IMR-90 (cell line): ENCODE data around the gene GATD1. TPM values are rescaled to one million over a fixed set of nuclear protein-coding genes. Genes with fewer than 3 reads are reported as not detected.

Experiments used
- ATAC-seq: fragments of 200-7000 bp; cut with Tn5 transposase; 2 replicates; pipeline ENCODE4 v1.9.1; 2020; ENCODE audit warnings: low read depth, mild to moderate bottlenecking, moderate library complexity
- BruUV-seq: library from RNA; stranded (reverse); fragments of 400-500 nt; replicated peaks from 2 replicates; lab custom pipeline; 2021; lab: Mats Ljungman, UMichigan
- CTCF ChIA-PET: fragments of 300-600 bp; formaldehyde crosslinking; extraction: SDS; loops from one replicate; lab custom pipeline; 2021; ENCODE audit warnings: antibody characterized with exemption; lab: Yijun Ruan, JAX
- POLR2A ChIA-PET: fragments of 300-600 bp; sonication (Branson Sonifier 250); formaldehyde crosslinking; loops from one replicate; lab custom pipeline; 2022; ENCODE audit warnings: antibody characterized with exemption; ENCODE audit not compliant: unreplicated experiment; lab: Charles Lee
- DNase-seq: peaks from one replicate; pipeline ENCODE4 v3.0.0; 2013
- H2AFZ ChIP-seq: replicated peaks from 2 replicates; pipeline ENCODE3; 2013; ENCODE audit warnings: low read length, mild to moderate bottlenecking; ENCODE audit not compliant: poor library complexity
- H2AK5ac ChIP-seq: 2 replicates; pipeline ENCODE4 v1.6.1; 2013; ENCODE audit warnings: low read depth, low read length, inconsistent platforms
- H2AK9ac ChIP-seq: replicated peaks from 2 replicates; pipeline ENCODE3; 2013; ENCODE audit warnings: mild to moderate bottlenecking, low read depth, low read length, moderate library complexity; ENCODE audit not compliant: poor library complexity
- H2BK120ac ChIP-seq: 2 replicates; pipeline ENCODE4 v1.6.1; 2013; ENCODE audit warnings: low read depth, low read length, inconsistent platforms
- H2BK15ac ChIP-seq: 3 replicates; pipeline ENCODE4 v1.6.1; 2013; ENCODE audit warnings: low read depth, low read length, inconsistent platforms
- H2BK20ac ChIP-seq: 2 replicates; pipeline ENCODE4 v1.6.1; 2013; ENCODE audit warnings: low read depth, mild to moderate bottlenecking, inconsistent platforms, low read length, moderate library complexity
- H2BK5ac ChIP-seq: 2 replicates; pipeline ENCODE4 v1.6.1; 2013; ENCODE audit warnings: mild to moderate bottlenecking, low read depth, low read length, inconsistent platforms; ENCODE audit not compliant: poor library complexity, severe bottlenecking
- H3K14ac ChIP-seq: replicated peaks from 2 replicates; pipeline ENCODE4 v1.6.1; 2013; ENCODE audit warnings: low read depth, low read length, inconsistent platforms
- H3K18ac ChIP-seq: 2 replicates; pipeline ENCODE4 v1.6.1; 2013; ENCODE audit warnings: low read depth, low read length, control low read depth
- H3K23ac ChIP-seq: 2 replicates; pipeline ENCODE4 v1.6.1; 2013; ENCODE audit warnings: low read depth, low read length, inconsistent platforms
- H3K27ac ChIP-seq: 2 replicates; pipeline ENCODE4 v1.5.1; 2013; ENCODE audit warnings: mild to moderate bottlenecking, control low read depth, low read length; ENCODE audit not compliant: insufficient read depth
- H3K27me3 ChIP-seq: 2 replicates; pipeline ENCODE4 v1.6.1; 2013; ENCODE audit warnings: low read length; ENCODE audit not compliant: control insufficient read depth, insufficient read depth
- H3K36me3 ChIP-seq: 2 replicates; pipeline ENCODE4 v1.6.1; 2013; ENCODE audit warnings: low read length, mixed read lengths; ENCODE audit not compliant: control insufficient read depth, insufficient read depth
- H3K4ac ChIP-seq: 2 replicates; pipeline ENCODE4 v1.6.1; 2013; ENCODE audit warnings: low read depth, low read length, inconsistent platforms
- H3K4me1 ChIP-seq: 2 replicates; pipeline ENCODE4 v1.6.1; 2013; ENCODE audit warnings: low read length, mixed read lengths; ENCODE audit not compliant: control insufficient read depth, insufficient read depth
- H3K4me2 ChIP-seq: 2 replicates; pipeline ENCODE4 v1.6.1; 2013; ENCODE audit warnings: low read depth, mild to moderate bottlenecking, control low read depth, low read length, moderate library complexity
- H3K4me3 ChIP-seq: 2 replicates; pipeline ENCODE4 v1.5.1; 2013; ENCODE audit warnings: low read depth, mild to moderate bottlenecking, control low read depth, low read length, moderate library complexity; ENCODE audit not compliant: insufficient read depth
- H3K56ac ChIP-seq: 2 replicates; pipeline ENCODE4 v1.6.1; 2013; ENCODE audit warnings: low read length, inconsistent platforms; ENCODE audit not compliant: insufficient read depth; ENCODE audit errors: extremely low read depth
- H3K79me1 ChIP-seq, 2 experiments: 2 replicates each; pipeline ENCODE4 v1.6.1; 2013; ENCODE audit warnings: low read length in 2 of 2, inconsistent platforms in 1 of 2, low read depth in 1 of 2
- H3K9ac ChIP-seq: 2 replicates; pipeline ENCODE4 v1.6.1; 2013; ENCODE audit warnings: low read depth, low read length, control low read depth
- H3K9me1 ChIP-seq: 2 replicates; pipeline ENCODE4 v1.6.1; 2013; ENCODE audit warnings: low read length, inconsistent platforms; ENCODE audit not compliant: insufficient read depth
- H3K9me3 ChIP-seq: 2 replicates; pipeline ENCODE4 v1.6.1; 2013; ENCODE audit warnings: low read length; ENCODE audit not compliant: control insufficient read depth, insufficient read depth
- H4K20me1 ChIP-seq: 2 replicates; pipeline ENCODE4 v1.6.1; 2013; ENCODE audit warnings: low read length, inconsistent platforms; ENCODE audit not compliant: insufficient read depth
- H4K5ac ChIP-seq: 2 replicates; pipeline ENCODE4 v1.6.1; 2013; ENCODE audit warnings: mild to moderate bottlenecking, low read depth, low read length, control low read depth
- H4K8ac ChIP-seq, 2 experiments: 2 replicates each; pipeline ENCODE4 v1.6.1; 2013; ENCODE audit warnings: low read depth in 2 of 2, low read length in 2 of 2, control low read depth in 1 of 2, inconsistent platforms in 1 of 2
- H4K91ac ChIP-seq: 2 replicates; pipeline ENCODE4 v1.6.1; 2013; ENCODE audit warnings: low read depth, low read length, inconsistent platforms; ENCODE audit not compliant: insufficient read depth
- CEBPB ChIP-seq: IDR thresholded peaks from 2 replicates; pipeline ENCODE4 v1.6.1; 2012; ENCODE audit warnings: low read depth, low read length, improper control_type of control experiment
- CHD1 ChIP-seq: IDR thresholded peaks from 2 replicates; pipeline ENCODE4 v1.6.1; 2012; ENCODE audit warnings: low read depth, low read length, improper control_type of control experiment
- ELK1 ChIP-seq: fragments of 150-350 bp; IDR thresholded peaks from 2 replicates; pipeline ENCODE4 v1.6.1; 2016; ENCODE audit warnings: low read depth, mild to moderate bottlenecking, low read length, moderate library complexity, borderline replicate concordance
- MAFK ChIP-seq: IDR thresholded peaks from 2 replicates; pipeline ENCODE4 v1.6.1; 2012; ENCODE audit warnings: low read depth, low read length, improper control_type of control experiment
- MAZ ChIP-seq: IDR thresholded peaks from 2 replicates; pipeline ENCODE4 v1.6.1; 2012; ENCODE audit warnings: low read depth, mild to moderate bottlenecking, low read length, improper control_type of control experiment, moderate library complexity, borderline replicate concordance
- MXI1 ChIP-seq: IDR thresholded peaks from 2 replicates; pipeline ENCODE4 v1.6.1; 2012; ENCODE audit warnings: low read depth, mild to moderate bottlenecking, low read length, moderate library complexity, borderline replicate concordance
- RCOR1 ChIP-seq: IDR thresholded peaks from 2 replicates; pipeline ENCODE4 v1.6.1; 2012; ENCODE audit warnings: mild to moderate bottlenecking, low read length, improper control_type of control experiment; ENCODE audit not compliant: insufficient replicate concordance
- RFX5 ChIP-seq: IDR thresholded peaks from 2 replicates; pipeline ENCODE4 v1.8.0; 2012; ENCODE audit warnings: low read depth, mild to moderate bottlenecking, low read length, moderate library complexity
- SMC3 ChIP-seq: fragments of 150-350 bp; IDR thresholded peaks from 2 replicates; pipeline ENCODE4 v1.6.1; 2016; ENCODE audit warnings: low read depth, mild to moderate bottlenecking, antibody characterized with exemption, low read length, moderate library complexity
- WGBS, 2 experiments: methylation state at CpG; one replicate each; pipeline versions ENCODE4 v1.1.5 to v1.1.7; 2013; ENCODE audit warnings: missing lambda C conversion rate in 2 of 2; ENCODE audit not compliant: insufficient read length in 1 of 2; ENCODE audit errors: extremely low coverage in 2 of 2; 5-methylcytosine and 5-hydroxymethylcytosine counted together
- dilution Hi-C: fragments of 300-500 bp; cut with HindIII; formaldehyde crosslinking; loops from one replicate; pipeline ENCODE4 v1.14.3; 2018; ENCODE audit warnings: low sequenced_read_pairs; ENCODE audit not compliant: unreplicated experiment
- in situ Hi-C: fragments of 300-500 bp; cut with MboI; formaldehyde crosslinking; loops from 3 replicates; pipeline ENCODE4 v1.14.3; 2019; ENCODE audit warnings: low sequenced_read_pairs, inconsistent platforms, mixed read lengths
- intact Hi-C: fragments of 100-400 bp; cut with micrococcal nuclease; formaldehyde crosslinking; loops from 2 replicates; pipeline ENCODE4 v1.10.0; 2022
- polyA plus RNA-seq, 3 experiments: library from polyadenylated mRNA; depleted of rRNA; stranded (reverse); fragments of >200 nt; gene quantifications; 2 replicates each; pipeline ENCODE4 v1.2.3, GENCODE V29; 2012; ENCODE audit warnings: low replicate concordance in 1 of 3
- total RNA-seq: library from RNA; depleted of rRNA; stranded (reverse); fragments of >200 nt; gene quantifications from 2 replicates; pipeline ENCODE4 v1.2.3, GENCODE V29; 2012
- TF ChIP-seq, protein P1 (sequence below): fragments of 150-350 bp; IDR thresholded peaks from 2 replicates; pipeline ENCODE4 v1.6.1; 2017; ENCODE audit warnings: mild to moderate bottlenecking, antibody characterized with exemption, low read length, low read depth
- TF ChIP-seq, protein P2 (sequence below): conservative IDR thresholded peaks from 2 replicates; pipeline ENCODE4 v1.5.1; 2012; ENCODE audit warnings: mild to moderate bottlenecking, low read depth, low read length, improper control_type of control experiment

GATD1 gene
- total and polyA plus RNA-seq, 2 of the 4 experiments (the other 2 are of a cell fraction) = 3.0 to 52.5 TPM

DNA sequence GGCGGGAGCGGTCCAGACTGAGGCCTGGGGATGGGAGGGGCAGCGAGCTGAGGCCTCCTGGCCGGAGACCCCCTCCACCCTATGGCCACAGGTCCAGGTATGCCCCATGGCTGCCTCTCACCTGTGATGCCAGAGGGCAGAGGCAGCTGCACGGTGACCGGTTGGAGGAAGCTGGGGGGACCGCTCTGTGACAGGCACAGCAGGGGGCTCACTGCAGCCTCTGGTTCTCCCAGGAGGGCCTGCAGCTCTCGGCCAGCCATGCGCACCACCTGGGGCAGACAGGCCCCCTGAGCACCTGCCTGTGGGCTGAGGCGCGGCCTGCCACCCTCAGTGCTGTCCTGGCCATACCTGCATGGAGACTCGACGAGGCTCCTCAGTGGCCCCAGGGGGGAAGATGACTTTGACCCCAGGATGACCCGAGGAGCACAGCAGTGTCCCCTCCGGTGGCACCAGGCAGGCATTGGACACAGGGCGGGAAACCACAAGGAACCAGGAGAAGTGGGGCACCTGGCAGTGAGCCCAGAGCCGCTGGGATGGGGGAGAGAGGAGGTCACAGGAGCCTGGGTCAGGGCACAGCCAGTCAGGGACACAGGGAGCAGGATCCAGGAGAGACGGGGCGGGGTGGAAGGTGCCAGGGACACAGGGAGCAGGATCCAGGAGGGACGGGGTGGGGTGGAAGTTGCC is 24.0 kb upstream of the GATD1 start:
- ATAC-seq (no peak), DNase-seq (no peak)
- Histone ChIP-seq H4K5ac (no peak overlapping the region), H3K27me3 (no peaks in the 10 kb centered on the region), H3K79me1 (peaks cover 2 to 34% of the 10 kb centered on the region in 2 experiments; a peak in 3 of 4 replicates), H3K18ac (no peak overlapping the region), H3K9me3 (no peaks in the 10 kb centered on the region), H3K14ac (no peak overlapping the region), H2BK5ac (no peak overlapping the region), H2BK120ac (no peak overlapping the region), H4K91ac (no peak overlapping the region), H2AK9ac (no peak overlapping the region), H3K9ac (no peak overlapping the region), H3K56ac (no peak overlapping the region), H2AK5ac (no peak overlapping the region), H3K4me1 (peaks cover 25% of the 10 kb centered on the region), H2BK15ac (no peak overlapping the region), H3K9me1 (peaks cover 3% of the 10 kb centered on the region; the same call in 1 of the 2 replicates), H4K8ac (no peak overlapping the region), H2BK20ac (no peak overlapping the region), H3K36me3 (peaks cover 26% of the 10 kb centered on the region), H4K20me1 (peaks cover 17% of the 10 kb centered on the region), H3K4ac (no peak overlapping the region), H3K27ac (no peak overlapping the region), H3K23ac (no peak overlapping the region), H2AFZ (no peak overlapping the region), H3K4me2 (no peak overlapping the region), H3K4me3 (no peak overlapping the region)
- in situ Hi-C loops (no loop called here), dilution Hi-C loops (no loop called here), intact Hi-C loops (no loop called here)
- CTCF ChIA-PET = no interaction called here
- 98% methylated on average over 9 of the region's 20 CpGs; no CpG with 5 or more reads in 1 of the 2 experiments for WGBS, 2 experiments
- BruUV-seq = no TSS peak
- TF ChIP-seq SMC3 = no peak
- TF ChIP-seq ELK1 = no peak
- TF ChIP-seq MAZ = no peak
- TF ChIP-seq CHD1 = no peak
- TF ChIP-seq, protein P1, sequence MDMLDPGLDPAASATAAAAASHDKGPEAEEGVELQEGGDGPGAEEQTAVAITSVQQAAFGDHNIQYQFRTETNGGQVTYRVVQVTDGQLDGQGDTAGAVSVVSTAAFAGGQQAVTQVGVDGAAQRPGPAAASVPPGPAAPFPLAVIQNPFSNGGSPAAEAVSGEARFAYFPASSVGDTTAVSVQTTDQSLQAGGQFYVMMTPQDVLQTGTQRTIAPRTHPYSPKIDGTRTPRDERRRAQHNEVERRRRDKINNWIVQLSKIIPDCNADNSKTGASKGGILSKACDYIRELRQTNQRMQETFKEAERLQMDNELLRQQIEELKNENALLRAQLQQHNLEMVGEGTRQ = no peak
- no peak for TF ChIP-seq MAFK
- TF ChIP-seq, protein P2, sequence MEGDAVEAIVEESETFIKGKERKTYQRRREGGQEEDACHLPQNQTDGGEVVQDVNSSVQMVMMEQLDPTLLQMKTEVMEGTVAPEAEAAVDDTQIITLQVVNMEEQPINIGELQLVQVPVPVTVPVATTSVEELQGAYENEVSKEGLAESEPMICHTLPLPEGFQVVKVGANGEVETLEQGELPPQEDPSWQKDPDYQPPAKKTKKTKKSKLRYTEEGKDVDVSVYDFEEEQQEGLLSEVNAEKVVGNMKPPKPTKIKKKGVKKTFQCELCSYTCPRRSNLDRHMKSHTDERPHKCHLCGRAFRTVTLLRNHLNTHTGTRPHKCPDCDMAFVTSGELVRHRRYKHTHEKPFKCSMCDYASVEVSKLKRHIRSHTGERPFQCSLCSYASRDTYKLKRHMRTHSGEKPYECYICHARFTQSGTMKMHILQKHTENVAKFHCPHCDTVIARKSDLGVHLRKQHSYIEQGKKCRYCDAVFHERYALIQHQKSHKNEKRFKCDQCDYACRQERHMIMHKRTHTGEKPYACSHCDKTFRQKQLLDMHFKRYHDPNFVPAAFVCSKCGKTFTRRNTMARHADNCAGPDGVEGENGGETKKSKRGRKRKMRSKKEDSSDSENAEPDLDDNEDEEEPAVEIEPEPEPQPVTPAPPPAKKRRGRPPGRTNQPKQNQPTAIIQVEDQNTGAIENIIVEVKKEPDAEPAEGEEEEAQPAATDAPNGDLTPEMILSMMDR = no peak
- no peak for TF ChIP-seq MXI1
- TF ChIP-seq RFX5 = no peak
- no peak for TF ChIP-seq CEBPB
- no peak for TF ChIP-seq RCOR1
- POLR2A ChIA-PET = no interaction called here
